Stimulated activated memory B cell treated with anti-CD40 and anti-IgM and Interleukin-4, amounts not matched to agents 10 μg/mL and 1 μg/mL and 100 μg/mL, for 72 hours (primary cell): Measurements from ENCODE around the gene NELL2.

Source experiments
- ATAC-seq: fragments of 150-1000 bp; cut with Tn5 transposase; 2 replicates; pipeline ENCODE4 v1.10.0; 2021
- H3K27ac Mint-ChIP-seq: one replicate; pipeline ENCODE4 v1.8.0; 2022; ENCODE audit warnings: mild to moderate bottlenecking, mixed read lengths
- H3K27me3 Mint-ChIP-seq: one replicate; pipeline ENCODE4 v1.8.0; 2022; ENCODE audit warnings: mixed read lengths
- H3K36me3 Mint-ChIP-seq: one replicate; pipeline ENCODE4 v1.8.0; 2022; ENCODE audit warnings: mixed read lengths
- H3K4me1 Mint-ChIP-seq: one replicate; pipeline ENCODE4 v1.8.0; 2022; ENCODE audit warnings: mixed read lengths
- H3K4me3 Mint-ChIP-seq: one replicate; pipeline ENCODE4 v1.8.0; 2022; ENCODE audit warnings: mild to moderate bottlenecking, moderate library complexity, mixed read lengths
- H3K9me3 Mint-ChIP-seq: one replicate; pipeline ENCODE4 v1.8.0; 2022; ENCODE audit warnings: mixed read lengths

The NELL2 gene

DNA sequence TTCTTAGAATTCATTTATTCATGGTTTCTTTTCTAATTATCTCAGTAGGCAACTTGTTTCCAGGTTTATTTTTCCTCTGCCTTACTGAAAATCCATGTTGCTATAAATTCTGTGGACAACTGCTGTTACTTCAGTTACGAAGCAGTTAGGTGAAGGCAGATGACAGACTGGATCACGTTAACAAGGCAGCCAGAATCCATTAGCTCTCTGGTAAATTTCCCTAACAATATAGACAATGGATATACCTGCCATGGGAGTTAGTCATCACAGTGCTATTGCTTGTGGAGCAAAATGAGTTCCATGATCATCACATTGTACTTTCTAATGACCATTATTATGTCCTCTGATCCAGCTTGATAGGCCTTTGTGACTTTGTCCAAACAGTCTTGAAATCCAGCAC lies 291.5 kb downstream of the NELL2 start:
- H3K27ac Mint-ChIP-seq = no peak overlapping the region
- H3K4me1 Mint-ChIP-seq = no peaks in the 10 kb centered on the region
- no peak for ATAC-seq
- no peaks in the 10 kb centered on the region for H3K36me3 Mint-ChIP-seq
- no peaks in the 10 kb centered on the region for H3K27me3 Mint-ChIP-seq
- no peaks in the 10 kb centered on the region for H3K9me3 Mint-ChIP-seq
- no peak overlapping the region for H3K4me3 Mint-ChIP-seq

DNA sequence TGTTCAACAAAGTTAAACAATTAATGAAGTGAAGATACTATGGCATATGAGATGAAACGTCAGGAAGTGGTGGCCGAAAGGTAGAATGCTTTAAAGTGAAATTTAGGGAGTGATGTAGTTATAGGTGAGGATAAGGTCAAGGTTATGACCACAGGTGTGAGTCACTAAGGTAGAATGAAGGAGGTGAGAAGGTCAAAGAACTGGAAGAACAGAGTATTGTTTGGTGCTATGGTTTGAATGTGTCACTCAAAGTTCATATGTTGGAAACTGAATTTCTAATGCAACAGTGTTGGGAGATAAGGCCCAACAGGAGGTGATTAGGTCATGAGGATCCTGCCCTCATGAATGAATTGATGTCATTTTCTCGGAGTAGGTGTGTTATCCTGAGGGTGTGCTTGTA lies 293.6 kb downstream of the NELL2 start:
- Mint-ChIP-seq H3K27me3 (no peaks in the 10 kb centered on the region), H3K4me1 (no peaks in the 10 kb centered on the region), H3K9me3 (no peaks in the 10 kb centered on the region), H3K4me3 (no peak overlapping the region), H3K36me3 (no peaks in the 10 kb centered on the region), H3K27ac (no peak overlapping the region)
- ATAC-seq = no peak

DNA sequence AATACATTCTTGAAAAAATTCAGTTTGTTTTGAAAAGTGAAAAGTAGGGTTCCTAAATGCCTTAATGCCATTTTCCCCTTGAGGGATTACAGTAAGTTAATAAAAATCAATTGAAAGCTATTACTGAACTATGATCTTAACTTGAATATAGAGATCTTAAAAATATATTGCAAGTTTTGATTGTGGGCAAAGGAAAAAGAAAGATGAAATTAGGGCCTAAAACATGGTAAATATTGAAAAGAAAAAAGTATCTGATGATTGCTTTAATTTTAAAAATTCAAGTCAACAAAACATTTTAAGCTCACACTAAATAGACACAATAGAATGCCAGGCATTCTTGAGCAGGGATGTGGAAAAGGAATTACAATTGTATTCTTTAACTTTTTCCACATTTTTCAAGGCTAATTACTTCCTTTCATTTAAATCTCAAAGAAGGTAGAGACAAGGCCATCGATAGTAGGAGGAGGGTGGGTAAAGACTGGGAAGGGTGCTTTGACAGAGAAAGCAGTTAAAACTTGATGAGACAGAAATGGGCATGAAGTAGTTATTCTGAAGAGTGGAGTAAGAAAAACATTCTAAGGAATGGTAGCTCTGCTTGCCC lies 294.4 kb downstream of the NELL2 start:
- H3K27me3 Mint-ChIP-seq = no peaks in the 10 kb centered on the region
- no peak for ATAC-seq
- H3K9me3 Mint-ChIP-seq = no peaks in the 10 kb centered on the region
- no peak overlapping the region for H3K4me3 Mint-ChIP-seq
- H3K27ac Mint-ChIP-seq = no peak overlapping the region
- H3K36me3 Mint-ChIP-seq = no peaks in the 10 kb centered on the region
- H3K4me1 Mint-ChIP-seq = no peaks in the 10 kb centered on the region

DNA sequence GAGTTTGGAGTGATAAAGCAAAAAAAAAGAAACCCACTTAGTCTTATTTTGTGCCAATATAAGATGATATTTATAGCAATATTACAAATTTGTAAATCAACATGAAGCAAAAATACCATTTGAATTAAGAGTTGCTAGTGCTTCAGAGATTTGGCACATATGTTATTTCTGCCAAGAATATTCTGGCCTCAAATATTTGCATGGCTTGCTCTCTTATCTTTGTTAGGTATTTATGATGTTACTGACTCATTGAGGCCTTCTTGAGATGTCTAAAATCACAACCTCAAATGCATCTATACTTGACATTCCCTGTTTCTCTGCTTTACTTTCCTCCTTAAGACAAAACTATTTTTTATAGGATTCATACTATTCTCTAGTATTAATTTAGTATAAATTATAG lies 301.5 kb downstream of the NELL2 start:
- no peaks in the 10 kb centered on the region for H3K9me3 Mint-ChIP-seq
- ATAC-seq = no peak
- no peaks in the 10 kb centered on the region for H3K36me3 Mint-ChIP-seq
- no peaks in the 10 kb centered on the region for H3K4me1 Mint-ChIP-seq
- H3K27me3 Mint-ChIP-seq = no peaks in the 10 kb centered on the region
- H3K27ac Mint-ChIP-seq = no peak overlapping the region
- H3K4me3 Mint-ChIP-seq = no peak overlapping the region

DNA sequence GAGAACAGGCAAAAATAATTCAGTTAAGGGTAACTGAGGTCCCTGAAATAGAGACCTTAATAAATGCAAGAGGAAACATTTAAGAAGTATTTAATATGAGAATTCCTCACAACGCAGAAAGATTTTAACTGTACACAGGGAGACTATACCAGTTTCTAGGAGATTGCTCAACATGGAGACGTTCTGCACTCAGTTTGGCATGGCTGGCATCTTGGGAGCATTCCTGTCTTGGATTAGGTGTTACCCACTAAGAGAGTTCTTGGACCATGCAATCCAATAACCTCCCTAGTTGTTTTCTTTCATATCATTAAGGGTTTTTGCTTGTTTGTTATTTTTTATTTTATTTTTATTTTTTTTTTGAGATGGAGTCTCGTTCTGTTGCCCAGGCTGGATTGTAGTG lies 302.4 kb downstream of the NELL2 start:
- H3K4me3 Mint-ChIP-seq = no peak overlapping the region
- no peak overlapping the region for H3K27ac Mint-ChIP-seq
- H3K36me3 Mint-ChIP-seq = no peaks in the 10 kb centered on the region
- no peak for ATAC-seq
- no peaks in the 10 kb centered on the region for H3K4me1 Mint-ChIP-seq
- no peaks in the 10 kb centered on the region for H3K9me3 Mint-ChIP-seq
- H3K27me3 Mint-ChIP-seq = no peaks in the 10 kb centered on the region

DNA sequence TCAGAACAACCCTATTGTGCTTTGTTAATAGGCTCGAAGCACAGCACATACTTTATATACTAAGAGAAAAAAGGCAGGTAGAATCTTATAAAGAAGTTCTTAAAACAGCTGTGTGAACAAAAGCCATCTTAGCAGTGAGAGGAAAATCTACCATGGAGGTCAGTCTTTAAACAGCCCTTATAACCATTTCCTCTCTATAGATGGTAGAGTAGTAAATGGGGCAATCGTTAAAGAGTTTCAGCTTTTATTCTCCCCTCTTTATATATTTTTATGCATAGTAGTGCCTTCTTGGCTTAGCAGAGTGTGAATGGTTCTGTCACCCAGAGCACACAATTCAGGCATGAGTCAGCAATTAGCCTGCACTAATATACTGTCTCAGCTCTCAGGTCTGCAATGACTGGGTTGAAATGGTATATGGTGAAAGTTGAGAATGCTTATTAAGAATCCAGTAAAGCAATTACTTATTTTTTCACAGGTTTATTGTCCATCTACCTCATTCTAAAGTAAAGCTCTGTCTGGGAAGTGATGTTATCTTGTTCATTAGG lies 305.0 kb downstream of the NELL2 start:
- no peak for ATAC-seq
- Mint-ChIP-seq H3K4me1 (no peaks in the 10 kb centered on the region), H3K27ac (no peak overlapping the region), H3K9me3 (no peaks in the 10 kb centered on the region), H3K27me3 (no peaks in the 10 kb centered on the region), H3K36me3 (no peaks in the 10 kb centered on the region), H3K4me3 (no peak overlapping the region)

DNA sequence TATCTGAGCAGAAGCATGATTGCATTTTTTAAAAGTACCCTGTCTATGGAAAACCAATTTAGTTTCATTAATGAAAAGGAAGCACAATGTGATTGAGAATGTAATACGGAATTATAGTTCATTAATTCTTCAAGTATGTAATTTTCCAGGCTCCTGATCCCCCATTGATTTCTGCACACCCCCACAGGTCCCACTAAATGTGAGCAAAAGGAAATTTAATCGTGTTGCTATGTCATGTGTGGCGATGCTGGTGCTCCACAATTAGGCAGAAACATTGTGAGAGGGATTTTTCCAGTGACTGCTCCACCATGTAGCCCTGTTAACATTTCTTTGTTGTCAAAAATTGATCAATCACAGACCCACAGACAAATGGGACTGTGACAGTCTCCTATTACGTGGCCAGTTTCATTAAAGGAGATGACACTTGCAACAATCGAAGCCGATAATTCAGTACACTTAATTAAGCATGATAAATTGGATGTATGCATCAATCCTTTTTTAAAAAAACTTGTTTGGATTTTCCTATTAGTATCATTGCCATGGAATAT lies 306.0 kb downstream of the NELL2 start:
- no peak overlapping the region for H3K27ac Mint-ChIP-seq
- no peaks in the 10 kb centered on the region for H3K9me3 Mint-ChIP-seq
- H3K4me3 Mint-ChIP-seq = no peak overlapping the region
- H3K36me3 Mint-ChIP-seq = no peaks in the 10 kb centered on the region
- H3K27me3 Mint-ChIP-seq = no peaks in the 10 kb centered on the region
- no peaks in the 10 kb centered on the region for H3K4me1 Mint-ChIP-seq
- ATAC-seq = no peak

DNA sequence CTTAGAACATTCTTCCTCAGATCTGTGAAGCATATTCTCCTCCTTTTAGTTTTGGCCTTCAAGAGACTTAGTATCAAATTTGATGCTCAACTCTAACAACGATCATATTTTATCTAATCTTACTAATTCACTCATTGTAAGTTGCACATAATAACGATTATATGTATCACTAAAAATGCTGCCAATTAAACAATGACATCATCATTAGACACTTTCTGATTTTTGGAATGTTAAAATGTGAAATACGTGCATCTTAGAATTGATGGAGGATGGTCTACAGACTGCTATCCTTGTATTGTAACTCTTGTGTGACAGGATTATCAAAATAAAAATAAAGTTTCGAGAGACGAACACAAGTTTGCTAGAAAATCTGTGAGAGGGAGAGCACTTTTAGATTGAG lies 311.0 kb downstream of the NELL2 start:
- no peak overlapping the region for H3K27ac Mint-ChIP-seq

DNA sequence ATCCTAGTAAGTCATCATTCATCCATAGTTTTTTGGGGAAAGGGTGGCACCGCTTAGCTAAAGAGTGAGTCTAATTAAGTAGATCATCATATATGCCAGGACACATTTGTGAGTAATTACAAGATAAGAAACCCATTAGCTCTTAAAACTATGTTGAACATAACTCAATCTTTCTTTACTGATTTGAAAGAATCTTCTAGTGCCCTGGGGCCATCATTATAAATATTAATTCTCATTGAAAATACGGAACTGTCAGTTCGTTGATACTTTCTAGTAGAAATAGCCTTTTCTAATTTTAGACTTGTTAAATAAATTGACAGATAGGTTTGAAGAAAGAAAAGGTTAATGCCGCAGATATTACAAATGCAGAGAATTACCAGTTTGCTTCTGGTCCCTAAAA lies 312.6 kb downstream of the NELL2 start:
- Mint-ChIP-seq H3K4me1 (no peaks in the 10 kb centered on the region), H3K27ac (no peak overlapping the region), H3K9me3 (peaks cover 4% of the 10 kb centered on the region), H3K36me3 (no peaks in the 10 kb centered on the region), H3K27me3 (no peaks in the 10 kb centered on the region), H3K4me3 (no peak overlapping the region)
- ATAC-seq = no peak

More for the DNA sequence above, 311.0 kb downstream of the NELL2 start:
- H3K4me3 Mint-ChIP-seq = no peak overlapping the region
- H3K36me3 Mint-ChIP-seq = no peaks in the 10 kb centered on the region
- no peak for ATAC-seq
- H3K9me3 Mint-ChIP-seq = peaks cover 4% of the 10 kb centered on the region
- H3K27me3 Mint-ChIP-seq = no peaks in the 10 kb centered on the region
- no peaks in the 10 kb centered on the region for H3K4me1 Mint-ChIP-seq

DNA sequence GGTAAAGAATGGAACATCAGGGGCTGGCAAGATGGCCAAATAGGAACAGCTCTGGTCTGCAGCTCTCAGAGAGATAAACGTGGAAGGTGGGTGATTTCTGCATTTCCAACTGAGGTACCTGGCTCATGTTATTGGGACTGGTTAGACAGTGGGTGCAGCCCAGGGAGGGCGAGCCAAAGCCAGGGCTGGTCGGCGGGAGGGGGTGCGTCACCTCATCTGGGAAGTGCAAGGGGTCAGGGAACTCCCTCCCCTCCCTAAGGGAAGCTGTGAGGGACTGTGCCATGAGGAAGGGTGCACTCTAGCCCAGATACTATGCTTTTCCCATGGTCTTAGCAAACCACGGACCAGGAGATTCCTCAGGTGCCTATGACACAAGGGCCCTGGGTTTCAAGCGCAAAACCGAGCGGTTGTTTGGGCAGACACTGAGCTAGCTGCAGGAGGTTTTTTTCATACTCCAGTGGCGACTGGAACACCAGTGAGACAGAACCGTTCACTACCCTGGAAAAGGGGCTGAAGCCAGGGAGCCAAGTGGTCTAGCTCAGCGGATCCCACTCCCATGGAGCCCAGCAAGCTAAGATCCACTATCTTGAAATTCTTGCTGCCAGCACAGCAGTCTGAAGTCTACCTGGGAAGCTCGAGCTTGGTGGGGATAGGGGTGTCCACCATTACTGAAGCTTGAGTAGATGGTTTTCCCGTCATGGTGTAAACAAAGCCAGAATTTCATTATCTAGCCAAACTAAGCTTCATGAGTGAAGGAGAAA lies 317.6 kb downstream of the NELL2 start:
- peaks cover 4% of the 10 kb centered on the region for H3K9me3 Mint-ChIP-seq
- no peak overlapping the region for H3K27ac Mint-ChIP-seq
- H3K4me3 Mint-ChIP-seq = no peak overlapping the region
- no peaks in the 10 kb centered on the region for H3K27me3 Mint-ChIP-seq
- no peaks in the 10 kb centered on the region for H3K4me1 Mint-ChIP-seq
- ATAC-seq = no peak
- H3K36me3 Mint-ChIP-seq = no peaks in the 10 kb centered on the region

DNA sequence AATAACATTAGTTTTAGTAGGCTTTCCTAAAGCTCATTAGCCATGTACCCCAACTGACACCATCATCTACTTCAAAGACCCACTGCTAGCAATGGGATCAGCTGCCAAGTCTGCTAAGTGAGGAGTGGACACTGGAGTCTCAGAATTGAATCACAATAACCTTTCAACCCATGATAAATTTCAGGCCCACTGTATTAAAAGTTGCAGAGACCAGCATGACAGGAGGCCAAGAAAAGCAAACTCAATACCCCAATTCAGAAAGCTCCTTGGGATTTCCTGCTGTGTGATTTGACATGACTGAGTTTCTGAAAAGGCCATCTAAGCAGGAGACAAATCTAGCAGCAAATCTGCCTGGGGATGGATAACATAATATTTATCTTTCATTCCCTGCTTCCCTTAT lies 320.7 kb downstream of the NELL2 start:
- H3K27ac Mint-ChIP-seq = no peak overlapping the region
- no peaks in the 10 kb centered on the region for H3K9me3 Mint-ChIP-seq
- H3K4me1 Mint-ChIP-seq = no peaks in the 10 kb centered on the region

DNA sequence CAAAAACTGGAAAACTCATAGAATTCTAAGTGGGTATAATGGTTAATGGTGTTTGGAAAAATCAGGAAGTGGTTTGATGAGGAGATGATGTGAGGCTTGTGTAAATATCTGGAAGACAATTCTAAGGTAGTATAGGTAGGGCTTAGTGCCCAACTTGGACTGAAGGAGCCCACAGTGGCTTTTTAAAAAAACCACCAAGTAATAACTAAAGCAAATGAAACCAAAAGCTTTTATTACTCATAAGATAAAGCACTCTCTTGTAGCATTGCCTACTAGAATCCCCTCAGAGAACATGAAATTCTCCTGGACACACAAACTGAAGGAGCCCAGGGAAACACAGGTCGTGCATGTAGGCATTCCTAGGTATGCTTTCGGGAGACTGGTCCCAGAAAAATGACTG lies 324.5 kb downstream of the NELL2 start:
- peaks cover 7% of the 10 kb centered on the region for H3K27me3 Mint-ChIP-seq
- no peaks in the 10 kb centered on the region for H3K36me3 Mint-ChIP-seq
- ATAC-seq = no peak

More for the DNA sequence above, 320.7 kb downstream of the NELL2 start:
- H3K27me3 Mint-ChIP-seq = no peaks in the 10 kb centered on the region
- no peak overlapping the region for H3K4me3 Mint-ChIP-seq
- no peaks in the 10 kb centered on the region for H3K36me3 Mint-ChIP-seq
- no peak for ATAC-seq

DNA sequence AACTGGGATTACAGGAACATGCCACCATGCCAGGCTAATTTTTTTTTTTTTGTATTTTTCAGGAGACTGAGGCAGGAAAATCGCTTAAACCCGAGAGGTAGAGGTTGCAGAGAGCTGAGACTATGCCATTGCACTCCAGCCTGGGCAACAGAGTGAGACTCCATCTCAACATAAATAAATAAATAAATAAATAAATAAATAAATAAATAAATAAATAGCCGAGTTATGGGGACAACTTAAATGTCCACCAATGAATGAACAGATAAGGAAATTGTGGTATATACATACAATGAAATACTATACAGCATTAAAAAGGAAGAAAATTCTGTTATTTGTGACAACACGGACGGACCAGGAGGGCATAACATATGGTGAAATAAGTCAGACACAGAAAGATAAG lies 325.7 kb downstream of the NELL2 start:
- no peak for ATAC-seq
- Mint-ChIP-seq H3K4me1 (no peaks in the 10 kb centered on the region), H3K36me3 (no peaks in the 10 kb centered on the region), H3K27me3 (peaks cover 7% of the 10 kb centered on the region), H3K4me3 (no peak overlapping the region), H3K27ac (no peak overlapping the region), H3K9me3 (no peaks in the 10 kb centered on the region)

More for the DNA sequence above, 324.5 kb downstream of the NELL2 start:
- no peak overlapping the region for H3K4me3 Mint-ChIP-seq
- H3K27ac Mint-ChIP-seq = no peak overlapping the region
- no peaks in the 10 kb centered on the region for H3K4me1 Mint-ChIP-seq
- H3K9me3 Mint-ChIP-seq = no peaks in the 10 kb centered on the region

DNA sequence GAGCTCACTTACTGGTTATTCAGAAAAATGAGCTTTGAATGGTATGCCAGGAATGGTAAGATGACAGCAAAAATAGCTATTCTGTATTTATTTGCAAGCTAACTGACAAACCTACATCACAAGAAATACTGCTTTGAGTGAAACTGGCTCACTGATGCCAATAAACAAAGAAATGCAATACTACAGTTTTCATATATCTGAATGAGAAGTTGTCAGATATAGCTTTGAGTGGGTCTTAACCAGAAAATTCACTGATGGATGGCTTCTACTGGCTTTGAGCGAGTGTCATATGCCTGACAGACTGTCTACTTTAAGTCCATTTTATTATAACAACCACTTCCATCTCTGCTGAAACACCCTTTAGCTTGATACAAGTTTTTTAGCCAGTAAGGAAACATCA lies 330.1 kb downstream of the NELL2 start:
- Mint-ChIP-seq H3K27me3 (peaks cover 7% of the 10 kb centered on the region), H3K9me3 (no peaks in the 10 kb centered on the region), H3K4me3 (no peak overlapping the region), H3K4me1 (no peaks in the 10 kb centered on the region), H3K27ac (no peak overlapping the region), H3K36me3 (no peaks in the 10 kb centered on the region)
- no peak for ATAC-seq

DNA sequence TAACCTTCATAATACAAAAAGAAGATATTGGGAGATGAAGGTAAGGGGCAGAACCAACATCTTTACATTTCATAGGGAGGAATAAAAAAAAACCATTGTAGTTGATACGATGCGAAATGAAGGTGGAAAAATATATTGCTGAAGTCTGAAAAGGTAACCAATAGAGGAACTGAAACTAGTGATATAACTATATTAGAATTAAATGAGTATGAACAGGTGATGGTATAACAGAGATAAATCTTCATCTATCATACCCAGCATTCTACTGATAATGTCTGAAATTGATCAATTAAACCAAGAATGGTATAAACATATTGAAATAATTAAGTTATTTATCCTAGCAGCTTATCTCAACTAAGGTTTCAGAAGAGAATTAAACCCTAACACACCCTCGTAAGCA lies 332.1 kb downstream of the NELL2 start:
- H3K36me3 Mint-ChIP-seq = no peaks in the 10 kb centered on the region
- no peak overlapping the region for H3K27ac Mint-ChIP-seq
- H3K27me3 Mint-ChIP-seq = peaks cover 15% of the 10 kb centered on the region
- H3K9me3 Mint-ChIP-seq = no peaks in the 10 kb centered on the region
- no peak for ATAC-seq
- no peak overlapping the region for H3K4me3 Mint-ChIP-seq
- H3K4me1 Mint-ChIP-seq = no peaks in the 10 kb centered on the region

DNA sequence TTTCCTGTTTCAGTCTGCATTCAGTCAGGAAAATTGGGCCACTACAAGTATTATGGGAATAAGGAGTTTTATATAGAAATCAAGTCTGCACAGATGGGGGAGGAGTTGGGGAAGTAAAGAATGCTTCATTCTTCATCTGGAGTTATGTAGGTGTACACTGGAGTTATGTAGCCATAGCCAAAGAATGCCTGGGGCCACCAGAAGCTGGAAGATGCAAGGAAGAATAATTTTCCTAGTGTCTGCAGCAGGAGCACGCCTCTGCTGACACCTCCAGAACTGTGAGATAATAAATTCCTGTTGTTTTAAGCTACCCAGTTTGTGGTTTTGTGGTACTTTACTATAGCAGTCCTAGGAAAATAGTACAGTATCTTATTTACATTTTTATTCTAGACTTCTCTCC lies 333.4 kb downstream of the NELL2 start:
- no peak for ATAC-seq
- no peaks in the 10 kb centered on the region for H3K36me3 Mint-ChIP-seq
- no peak overlapping the region for H3K27ac Mint-ChIP-seq
- H3K9me3 Mint-ChIP-seq = no peaks in the 10 kb centered on the region
- peaks cover 12% of the 10 kb centered on the region for H3K27me3 Mint-ChIP-seq
- no peaks in the 10 kb centered on the region for H3K4me1 Mint-ChIP-seq
- no peak overlapping the region for H3K4me3 Mint-ChIP-seq
